ENCODE data around the gene RALBP1. TPM values are rescaled to one million over a fixed set of nuclear protein-coding genes. Genes with fewer than 3 reads are reported as not detected.

RALBP1 gene
- total RNA-seq, 6 donors from 2014 or later = 39.8 to 82.6 (median 57.6) TPM

- 74 to 94% methylated on average over 3 of the region's 3 CpGs for WGBS, 2 donors
- Histone ChIP-seq H3K4me3 (no peak overlapping the region), H3K9me3 (peaks cover 8 to 14% (median 11%) of the 10 kb centered on the region in 4 donors), H3K36me3 (no peaks in the 10 kb centered on the region), H3K27ac (no peak overlapping the region), H3K4me1 (no peaks in the 10 kb centered on the region), H3K27me3 (no peaks in the 10 kb centered on the region)
- DNase-seq (no peak), ATAC-seq (ENCODE audit: low FRiP score in 2 of 2) (no peak)
- TF ChIP-seq POLR2AphosphoS5 (IDR thresholded peaks at IDR 0.05) (no peak), EP300 (IDR thresholded peaks at IDR 0.05) (no peak), POLR2A (IDR thresholded peaks at IDR 0.05) (no peak), CTCF (IDR thresholded peaks at IDR 0.05) (no peak)
Measured at GRCh38 chr18:9455718-9456511, 19.4 kb upstream of the RALBP1 start.

GRCh38 chr18:9466127-9466526 is 9.2 kb upstream of the RALBP1 start:
- Histone ChIP-seq H3K36me3 (no peaks in the 10 kb centered on the region), H3K4me1 (no peaks in the 10 kb centered on the region), H3K4me3 (no peak overlapping the region), H3K27ac (no peak overlapping the region), H3K9me3 (peaks cover 7 to 14% (median 8%) of the 10 kb centered on the region in 4 donors), H3K27me3 (no peaks in the 10 kb centered on the region)
- 66 to 95% methylated on average over 2 of the region's 2 CpGs for WGBS, 2 donors
- no peak for ATAC-seq (ENCODE audit: low FRiP score in 2 of 2)
- no peak for DNase-seq
- TF ChIP-seq CTCF (IDR thresholded peaks at IDR 0.05) = no peak
- no peak for TF ChIP-seq POLR2A (IDR thresholded peaks at IDR 0.05)
- no peak for TF ChIP-seq POLR2AphosphoS5 (IDR thresholded peaks at IDR 0.05)
- TF ChIP-seq EP300 (IDR thresholded peaks at IDR 0.05) = no peak

GRCh38 chr18:9466846-9467245 is 8.5 kb upstream of the RALBP1 start:
- DNase-seq (no peak), ATAC-seq (ENCODE audit: low FRiP score in 2 of 2) (peak in 1 of 2 donors; percentile 43)
- 59 to 64% methylated on average over 1 of the region's 1 CpG for WGBS, 2 donors
- no peak for TF ChIP-seq POLR2AphosphoS5 (IDR thresholded peaks at IDR 0.05)
- TF ChIP-seq CTCF (IDR thresholded peaks at IDR 0.05) = no peak
- TF ChIP-seq POLR2A (IDR thresholded peaks at IDR 0.05) = no peak
- no peak for TF ChIP-seq EP300 (IDR thresholded peaks at IDR 0.05)
- no peaks in the 10 kb centered on the region for H3K27me3 ChIP-seq
- no peak overlapping the region for H3K27ac ChIP-seq
- no peaks in the 10 kb centered on the region for H3K4me1 ChIP-seq
- H3K9me3 ChIP-seq = peaks cover 7 to 14% (median 8%) of the 10 kb centered on the region in 4 donors
- no peak overlapping the region for H3K4me3 ChIP-seq
- H3K36me3 ChIP-seq = no peaks in the 10 kb centered on the region

GRCh38 chr18:9468998-9469397 is 6.3 kb upstream of the RALBP1 start:
- Histone ChIP-seq H3K4me1 (peaks cover 0 to 2% (median 0%) of the 10 kb centered on the region in 4 donors), H3K9me3 (peaks cover 7 to 14% (median 8%) of the 10 kb centered on the region in 4 donors), H3K27ac (no peak overlapping the region), H3K4me3 (no peak overlapping the region), H3K36me3 (no peaks in the 10 kb centered on the region), H3K27me3 (no peaks in the 10 kb centered on the region)
- DNase-seq = no peak
- no peak for ATAC-seq (ENCODE audit: low FRiP score in 2 of 2)
- WGBS, 2 donors = 87 to 91% methylated on average over 3 of the region's 3 CpGs
- TF ChIP-seq EP300 (IDR thresholded peaks at IDR 0.05) = no peak
- no peak for TF ChIP-seq POLR2AphosphoS5 (IDR thresholded peaks at IDR 0.05)
- no peak for TF ChIP-seq POLR2A (IDR thresholded peaks at IDR 0.05)
- TF ChIP-seq CTCF (IDR thresholded peaks at IDR 0.05) = no peak

- H3K9me3 ChIP-seq = peaks cover 7 to 14% (median 10%) of the 10 kb centered on the region in 4 donors
- DNase-seq (no peak), ATAC-seq (ENCODE audit: low FRiP score in 2 of 2) (no peak)
- no peak overlapping the region for H3K27ac ChIP-seq
- TF ChIP-seq POLR2A (IDR thresholded peaks at IDR 0.05) (no peak), POLR2AphosphoS5 (IDR thresholded peaks at IDR 0.05) (no peak), CTCF (IDR thresholded peaks at IDR 0.05) (no peak), EP300 (IDR thresholded peaks at IDR 0.05) (no peak)
- peaks cover 0 to 8% (median 3%) of the 10 kb centered on the region in 4 donors for H3K4me1 ChIP-seq
- H3K4me3 ChIP-seq = no peak overlapping the region
- H3K27me3 ChIP-seq = no peaks in the 10 kb centered on the region
- no peaks in the 10 kb centered on the region for H3K36me3 ChIP-seq
Measured at GRCh38 chr18:9469685-9470084, 5.6 kb upstream of the RALBP1 start.
